ENCODE measurements around the gene FAM120C.

Gene FAM120C

DNA sequence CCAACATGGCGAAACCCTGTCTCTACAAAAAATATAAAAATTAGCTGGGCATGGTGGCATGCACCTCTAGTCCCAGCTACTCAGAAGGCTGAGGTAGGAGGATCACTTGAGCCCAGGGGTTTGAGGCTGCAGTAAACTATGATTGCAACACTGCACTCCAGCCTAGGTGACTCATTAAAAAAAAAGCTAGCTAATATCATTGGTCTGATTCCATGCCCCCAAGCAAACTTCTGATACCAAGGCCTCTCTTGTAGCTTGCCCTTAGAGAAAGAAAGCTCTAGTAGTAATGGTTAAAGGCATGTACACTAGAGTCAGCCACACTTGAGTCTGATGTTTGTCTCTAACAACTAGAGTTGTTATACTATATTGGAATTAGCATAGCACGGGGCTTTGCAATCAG is 106.2 kb downstream of the FAM120C start:
- no peaks in the 10 kb centered on the region for H3K4me1 ChIP-seq
- no peak overlapping the region for H3K27ac ChIP-seq
- no peak overlapping the region for H3K4me2 ChIP-seq (ENCODE audit: low read length)
- H3K79me2 ChIP-seq = no peaks in the 10 kb centered on the region
- H2AFZ ChIP-seq = no peak overlapping the region
- H3K4me3 ChIP-seq (ENCODE audit: low read depth, low read length) = no peak overlapping the region
- no peaks in the 10 kb centered on the region for H3K9me3 ChIP-seq (ENCODE audit: control insufficient read depth, low read length)
- H3K9ac ChIP-seq = no peak overlapping the region
- no peaks in the 10 kb centered on the region for H3K27me3 ChIP-seq (ENCODE audit: control insufficient read depth, insufficient read depth, low read length)
- H3K36me3 ChIP-seq (ENCODE audit: control insufficient read depth, insufficient read depth, low read length) = no peaks in the 10 kb centered on the region
- TF ChIP-seq, protein P1, sequence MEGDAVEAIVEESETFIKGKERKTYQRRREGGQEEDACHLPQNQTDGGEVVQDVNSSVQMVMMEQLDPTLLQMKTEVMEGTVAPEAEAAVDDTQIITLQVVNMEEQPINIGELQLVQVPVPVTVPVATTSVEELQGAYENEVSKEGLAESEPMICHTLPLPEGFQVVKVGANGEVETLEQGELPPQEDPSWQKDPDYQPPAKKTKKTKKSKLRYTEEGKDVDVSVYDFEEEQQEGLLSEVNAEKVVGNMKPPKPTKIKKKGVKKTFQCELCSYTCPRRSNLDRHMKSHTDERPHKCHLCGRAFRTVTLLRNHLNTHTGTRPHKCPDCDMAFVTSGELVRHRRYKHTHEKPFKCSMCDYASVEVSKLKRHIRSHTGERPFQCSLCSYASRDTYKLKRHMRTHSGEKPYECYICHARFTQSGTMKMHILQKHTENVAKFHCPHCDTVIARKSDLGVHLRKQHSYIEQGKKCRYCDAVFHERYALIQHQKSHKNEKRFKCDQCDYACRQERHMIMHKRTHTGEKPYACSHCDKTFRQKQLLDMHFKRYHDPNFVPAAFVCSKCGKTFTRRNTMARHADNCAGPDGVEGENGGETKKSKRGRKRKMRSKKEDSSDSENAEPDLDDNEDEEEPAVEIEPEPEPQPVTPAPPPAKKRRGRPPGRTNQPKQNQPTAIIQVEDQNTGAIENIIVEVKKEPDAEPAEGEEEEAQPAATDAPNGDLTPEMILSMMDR (IDR thresholded peaks at IDR 0.05) = no peak

DNA sequence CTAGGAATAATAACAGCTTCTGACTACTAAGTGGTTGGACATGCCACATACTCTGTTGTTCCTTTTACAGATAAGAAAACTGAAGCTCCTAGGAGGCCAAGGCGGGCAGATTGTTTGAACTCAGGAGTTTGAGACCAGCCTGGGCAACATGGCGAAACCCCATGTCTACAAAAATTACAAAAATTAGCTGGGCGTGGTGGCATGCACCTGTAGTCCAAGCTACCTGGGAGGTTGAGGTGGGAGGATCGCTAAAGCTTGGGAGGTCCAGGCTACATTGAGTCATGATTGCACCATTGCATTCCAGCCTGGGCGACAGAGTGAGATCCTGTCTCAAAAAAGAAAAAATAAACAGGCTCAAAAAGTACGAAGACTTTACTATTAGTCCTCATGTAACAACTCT is 108.2 kb downstream of the FAM120C start:
- Histone ChIP-seq H2AFZ (no peak overlapping the region), H3K79me2 (no peaks in the 10 kb centered on the region), H3K36me3 (ENCODE audit: control insufficient read depth, insufficient read depth, low read length) (no peaks in the 10 kb centered on the region), H3K9ac (no peak overlapping the region), H3K9me3 (ENCODE audit: control insufficient read depth, low read length) (no peaks in the 10 kb centered on the region), H3K4me3 (ENCODE audit: low read depth, low read length) (no peak overlapping the region), H3K27ac (no peak overlapping the region), H3K4me1 (no peaks in the 10 kb centered on the region), H3K4me2 (ENCODE audit: low read length) (no peak overlapping the region), H3K27me3 (ENCODE audit: control insufficient read depth, insufficient read depth, low read length) (no peaks in the 10 kb centered on the region)
- TF ChIP-seq, protein P1 (IDR thresholded peaks at IDR 0.05) = no peak

DNA sequence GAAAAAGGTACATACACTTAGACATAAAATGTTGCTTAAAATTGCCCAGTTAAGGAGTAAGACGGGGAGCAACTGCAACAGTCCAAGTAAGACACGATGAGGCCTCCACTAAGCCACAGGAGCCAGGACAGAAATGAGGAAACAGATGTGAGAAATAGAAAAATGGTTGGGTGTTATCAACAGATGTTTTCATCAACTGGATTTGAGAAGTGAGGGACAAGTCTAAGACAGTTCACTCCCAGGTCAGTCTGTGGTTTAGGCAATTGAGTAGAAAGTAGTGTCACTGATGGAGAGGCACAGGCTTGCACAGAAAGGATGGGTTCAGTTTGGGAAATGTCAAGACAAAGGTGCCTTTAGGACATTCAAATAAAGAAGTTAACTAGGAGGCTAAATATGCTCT is 115.3 kb downstream of the FAM120C start:
- Histone ChIP-seq H3K4me2 (ENCODE audit: low read length) (no peak overlapping the region), H3K27ac (no peak overlapping the region), H3K4me3 (ENCODE audit: low read depth, low read length) (no peak overlapping the region), H3K9me3 (ENCODE audit: control insufficient read depth, low read length) (no peaks in the 10 kb centered on the region), H3K27me3 (ENCODE audit: control insufficient read depth, insufficient read depth, low read length) (no peaks in the 10 kb centered on the region), H3K79me2 (no peaks in the 10 kb centered on the region), H3K4me1 (no peaks in the 10 kb centered on the region), H3K9ac (no peak overlapping the region), H2AFZ (no peak overlapping the region), H3K36me3 (ENCODE audit: control insufficient read depth, insufficient read depth, low read length) (no peaks in the 10 kb centered on the region)
- TF ChIP-seq, protein P1 (IDR thresholded peaks at IDR 0.05) = no peak

DNA sequence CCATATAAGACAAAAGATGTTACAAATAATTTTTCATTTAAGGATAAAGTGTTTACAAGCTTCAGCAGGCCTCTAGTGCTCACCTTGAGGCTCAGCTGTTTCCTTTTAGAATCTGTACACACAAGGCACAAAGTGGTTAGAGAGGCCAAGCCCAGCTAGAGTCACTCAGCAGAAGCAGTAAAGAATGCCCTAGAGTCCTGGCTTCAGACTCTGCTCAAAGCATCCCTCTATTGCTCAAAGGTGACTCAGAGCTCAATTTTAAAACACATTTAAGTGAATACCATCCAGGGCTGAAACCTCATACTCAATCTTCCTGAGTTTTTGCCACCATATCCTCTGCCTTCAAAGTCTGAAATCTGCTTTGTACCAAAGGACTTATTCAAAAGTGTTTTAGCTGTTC is 116.2 kb downstream of the FAM120C start:
- Histone ChIP-seq H3K4me3 (ENCODE audit: low read depth, low read length) (no peak overlapping the region), H3K27me3 (ENCODE audit: control insufficient read depth, insufficient read depth, low read length) (no peaks in the 10 kb centered on the region), H3K9ac (no peak overlapping the region), H3K9me3 (ENCODE audit: control insufficient read depth, low read length) (no peaks in the 10 kb centered on the region), H3K4me1 (no peaks in the 10 kb centered on the region), H3K36me3 (ENCODE audit: control insufficient read depth, insufficient read depth, low read length) (no peaks in the 10 kb centered on the region), H2AFZ (no peak overlapping the region), H3K27ac (no peak overlapping the region), H3K79me2 (no peaks in the 10 kb centered on the region), H3K4me2 (ENCODE audit: low read length) (no peak overlapping the region)
- TF ChIP-seq, protein P1 (IDR thresholded peaks at IDR 0.05) = no peak

DNA sequence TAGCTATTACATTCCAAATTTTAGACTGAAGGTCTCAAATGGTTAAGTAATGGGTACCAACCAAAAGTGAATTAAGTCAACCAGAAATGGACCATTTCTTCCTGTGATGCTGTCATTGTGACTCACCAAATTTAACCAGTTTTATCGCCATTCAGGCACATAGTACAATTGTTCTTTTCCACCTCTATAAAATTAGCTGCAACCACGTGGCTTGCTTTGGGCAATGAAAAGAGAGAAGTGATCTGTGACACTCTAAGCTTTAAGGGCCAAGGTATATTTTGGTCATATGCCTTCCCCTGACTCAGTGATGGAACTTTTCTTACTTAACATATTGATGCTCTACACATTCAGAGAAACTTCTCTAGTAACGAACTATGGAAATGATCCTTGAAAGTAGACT is 118.5 kb downstream of the FAM120C start:
- TF ChIP-seq, protein P1 (IDR thresholded peaks at IDR 0.05) = no peak
- H2AFZ ChIP-seq = no peak overlapping the region
- H3K27ac ChIP-seq = no peak overlapping the region
- H3K4me1 ChIP-seq = no peaks in the 10 kb centered on the region
- H3K9me3 ChIP-seq (ENCODE audit: control insufficient read depth, low read length) = no peaks in the 10 kb centered on the region
- H3K9ac ChIP-seq = no peak overlapping the region
- no peak overlapping the region for H3K4me3 ChIP-seq (ENCODE audit: low read depth, low read length)
- no peaks in the 10 kb centered on the region for H3K27me3 ChIP-seq (ENCODE audit: control insufficient read depth, insufficient read depth, low read length)
- no peaks in the 10 kb centered on the region for H3K36me3 ChIP-seq (ENCODE audit: control insufficient read depth, insufficient read depth, low read length)
- no peak overlapping the region for H3K4me2 ChIP-seq (ENCODE audit: low read length)
- no peaks in the 10 kb centered on the region for H3K79me2 ChIP-seq
